HG03439 (cell line): ENCODE measurements around the gene NNMT.

Experiments
- ATAC-seq: cut with Tn5 transposase; IDR thresholded peaks from one replicate; pipeline ENCODE4 v1.9.1; 2021; ENCODE audit warnings: mild to moderate bottlenecking, moderate library complexity; ENCODE audit not compliant: unreplicated experiment

NNMT gene

DNA sequence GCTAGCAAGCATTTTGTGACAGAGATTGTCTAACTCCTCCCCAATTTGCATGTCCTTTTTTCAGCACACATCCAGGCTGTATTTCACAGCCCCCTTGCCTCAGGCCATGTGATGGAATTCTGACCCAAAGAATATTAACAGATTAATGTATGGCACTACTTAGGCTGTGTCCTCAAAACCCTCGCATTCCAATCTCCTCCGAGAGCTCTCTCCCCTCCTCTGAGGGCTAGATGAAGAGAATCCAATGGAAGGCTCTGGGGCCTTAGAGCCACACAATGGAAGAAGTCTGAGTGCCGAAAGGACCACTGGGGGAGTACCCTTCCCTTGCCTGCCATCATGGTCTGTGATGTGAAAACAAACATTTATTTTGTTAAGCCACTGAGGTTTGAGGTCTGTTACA is 13.7 kb upstream of the NNMT start:
- no peak for ATAC-seq

DNA sequence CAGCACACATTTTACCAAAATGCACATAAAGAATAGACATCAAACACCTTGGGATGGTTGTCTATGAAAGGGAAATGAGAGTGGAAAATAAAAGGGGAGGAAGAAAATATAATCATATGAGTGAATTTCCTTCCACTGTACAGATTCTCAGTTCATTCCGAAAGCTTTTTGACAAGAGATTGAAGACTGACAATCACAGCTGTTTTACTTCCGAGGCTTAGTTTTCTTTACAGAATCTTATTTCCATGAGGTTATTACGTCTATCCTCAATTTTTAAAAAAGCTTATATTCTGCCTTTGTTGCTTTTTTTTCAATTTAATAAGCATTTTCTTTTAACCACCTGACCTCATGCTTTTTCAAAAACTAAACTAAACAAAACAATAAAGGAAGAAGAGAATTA is 12.8 kb upstream of the NNMT start:
- ATAC-seq = no peak

DNA sequence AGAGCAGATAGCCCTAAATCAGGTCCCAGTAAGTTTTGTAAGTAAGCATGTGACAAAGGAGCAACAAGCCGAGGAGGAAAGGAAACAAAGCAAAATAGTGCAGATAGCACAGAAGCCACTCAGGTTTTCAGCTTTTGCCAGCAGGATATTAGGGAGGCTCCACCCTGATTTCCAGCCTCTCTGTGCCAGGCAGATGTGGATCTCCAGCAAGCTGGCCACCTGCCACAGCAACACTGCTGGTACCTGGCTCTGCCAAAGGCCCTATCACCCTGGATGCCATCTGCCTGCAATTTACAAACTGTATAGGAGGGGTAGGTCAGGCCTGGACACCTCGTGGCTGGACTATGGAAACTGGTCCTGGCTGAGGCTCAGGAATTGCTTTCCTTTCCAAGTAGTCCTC is 12.2 kb upstream of the NNMT start:
- no peak for ATAC-seq

DNA sequence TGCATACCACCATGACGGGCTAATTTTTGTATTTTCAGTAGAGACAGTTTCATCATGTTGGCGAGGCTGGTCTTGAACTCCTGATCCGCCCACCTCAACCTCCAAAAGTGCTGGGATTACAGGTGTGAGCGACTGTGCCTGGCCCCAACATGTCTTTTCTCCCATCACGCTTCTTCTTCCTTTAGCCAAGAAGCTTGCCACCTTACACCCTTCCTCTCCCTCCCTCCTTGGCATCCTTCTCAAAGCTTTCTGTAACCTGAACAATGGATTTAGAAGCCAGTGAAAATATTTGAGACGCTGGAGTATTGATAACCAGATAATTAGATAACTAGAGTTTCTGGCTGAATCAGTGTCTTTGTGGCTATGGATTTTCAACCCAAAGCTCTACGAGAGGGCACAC is 11.3 kb upstream of the NNMT start:
- ATAC-seq = no peak

DNA sequence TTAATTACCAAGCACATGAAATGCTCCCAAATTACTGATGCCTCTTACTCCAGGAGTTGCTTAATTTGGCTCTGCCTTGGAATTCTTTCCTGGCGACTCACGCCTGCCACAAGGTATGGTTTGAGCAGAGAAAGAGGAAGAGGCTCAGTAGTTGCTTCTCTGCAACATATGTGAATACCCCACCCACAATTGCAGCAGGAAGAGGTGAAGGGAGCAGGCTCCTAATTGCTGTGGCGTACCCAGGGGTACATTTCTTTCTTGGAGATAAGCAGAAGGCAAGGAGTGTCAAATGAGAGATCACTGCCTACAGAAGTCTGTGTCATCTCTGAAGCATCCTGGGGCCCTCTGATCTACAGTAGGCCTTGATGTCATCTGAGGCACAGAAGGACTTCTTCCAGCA is 10.6 kb upstream of the NNMT start:
- no peak for ATAC-seq

DNA sequence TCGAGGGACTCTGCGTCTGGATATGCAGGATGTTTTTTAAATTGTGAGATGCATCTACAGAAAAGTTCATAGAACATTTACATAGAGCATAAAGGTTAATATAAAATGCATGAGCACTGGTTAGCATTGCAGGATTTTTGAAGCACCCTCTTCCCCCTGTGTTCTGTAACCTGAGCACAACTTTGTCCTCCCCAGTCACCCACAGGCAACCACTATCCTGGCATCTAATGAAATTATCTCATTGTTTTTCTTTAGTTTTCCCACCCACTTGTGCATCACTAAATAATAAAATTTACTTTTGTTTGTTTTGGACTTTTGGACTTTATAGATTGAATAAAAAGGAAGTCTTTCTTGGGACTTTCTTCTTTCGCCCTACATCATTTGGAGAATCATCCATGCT is 10.0 kb upstream of the NNMT start:
- no peak for ATAC-seq

DNA sequence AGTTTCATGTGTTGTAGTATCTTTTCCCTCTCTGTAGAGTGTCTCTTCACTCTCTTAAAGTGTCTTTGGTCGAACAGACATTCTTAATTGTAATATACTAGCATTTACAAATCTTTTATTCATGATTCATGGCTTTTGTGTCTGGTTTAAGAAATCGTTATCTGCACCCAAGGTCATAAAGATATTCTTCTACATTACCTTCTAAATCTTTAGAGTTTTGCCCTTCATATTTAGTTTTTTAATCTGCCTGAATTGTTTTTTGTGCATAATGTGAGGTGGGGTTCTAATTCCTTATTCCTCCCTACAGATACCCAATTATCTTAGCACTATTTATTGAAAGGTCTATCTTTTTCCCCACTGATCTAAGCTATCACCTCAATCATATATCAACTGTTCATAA is 9.0 kb upstream of the NNMT start:
- no peak for ATAC-seq

DNA sequence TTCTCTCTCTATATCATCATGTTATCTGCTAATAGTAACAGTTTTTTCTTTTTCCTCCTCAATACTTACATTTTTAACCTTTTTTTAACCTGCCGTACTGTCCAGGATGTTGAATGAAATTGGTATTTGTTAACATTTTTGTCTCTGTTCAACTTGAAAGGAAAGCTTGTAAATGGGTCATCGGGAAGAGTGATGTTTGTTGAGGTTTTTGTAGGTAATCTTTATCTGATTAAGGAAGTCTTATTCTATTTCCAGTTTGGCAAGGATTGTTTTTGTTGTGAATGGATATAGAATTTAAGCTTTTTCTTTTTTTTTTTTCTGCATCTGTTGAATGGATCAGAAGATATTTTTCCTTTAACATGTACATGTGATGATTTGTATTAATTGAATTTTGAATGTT is 8.1 kb upstream of the NNMT start:
- ATAC-seq = no peak

DNA sequence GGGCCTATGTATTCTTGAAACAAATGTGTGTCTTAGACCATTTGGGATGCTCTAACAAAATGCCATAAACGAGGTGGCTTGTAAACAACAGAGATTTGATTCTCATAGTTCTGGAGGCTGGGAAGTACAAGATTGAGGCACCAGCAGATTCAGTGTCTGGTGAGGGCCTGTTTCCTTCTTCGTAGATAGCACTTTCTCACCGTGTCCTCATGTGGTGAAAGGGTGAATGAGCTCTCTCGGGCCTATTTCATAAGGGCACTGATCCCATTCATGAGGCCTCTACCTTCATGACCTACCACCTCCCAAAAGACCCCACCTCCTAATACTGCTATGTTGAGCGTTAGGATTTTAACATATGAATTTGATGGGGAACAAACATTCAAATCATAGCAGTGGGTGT is 6.4 kb upstream of the NNMT start:
- no peak for ATAC-seq

DNA sequence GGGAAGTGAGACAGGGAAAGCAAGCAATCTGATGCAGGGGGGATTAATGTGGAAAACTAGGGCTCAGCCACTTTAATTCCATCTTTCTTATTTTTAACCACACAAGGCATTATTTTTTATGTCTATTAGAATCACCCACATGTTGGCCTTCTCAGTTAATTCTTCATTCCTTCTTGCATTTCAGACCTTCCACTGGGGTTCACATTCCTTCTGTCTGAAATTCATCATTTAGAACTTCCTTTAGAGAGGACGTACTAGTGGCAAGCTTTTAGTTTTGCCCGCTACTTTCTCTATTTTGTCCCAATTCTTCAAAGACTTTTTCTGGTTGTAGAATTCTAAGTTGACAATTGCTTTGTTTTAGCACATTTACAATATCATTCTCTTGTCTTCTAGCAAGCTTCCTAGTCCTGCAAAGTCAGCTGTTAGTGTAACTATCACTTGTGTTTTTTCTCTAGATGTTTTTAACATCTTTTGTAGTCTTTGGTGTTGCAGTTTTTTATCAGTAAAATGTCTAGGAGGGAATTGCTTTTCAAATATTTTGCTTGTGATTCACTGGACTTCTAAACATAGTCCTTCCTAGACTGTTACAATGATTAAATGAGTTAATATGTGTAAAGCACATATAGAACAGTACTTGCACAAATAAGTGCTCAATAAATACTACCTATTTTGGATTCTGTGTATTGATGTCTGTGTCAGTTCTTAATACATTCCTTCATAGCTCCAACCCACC is 5.5 kb upstream of the NNMT start:
- no peak for ATAC-seq

DNA sequence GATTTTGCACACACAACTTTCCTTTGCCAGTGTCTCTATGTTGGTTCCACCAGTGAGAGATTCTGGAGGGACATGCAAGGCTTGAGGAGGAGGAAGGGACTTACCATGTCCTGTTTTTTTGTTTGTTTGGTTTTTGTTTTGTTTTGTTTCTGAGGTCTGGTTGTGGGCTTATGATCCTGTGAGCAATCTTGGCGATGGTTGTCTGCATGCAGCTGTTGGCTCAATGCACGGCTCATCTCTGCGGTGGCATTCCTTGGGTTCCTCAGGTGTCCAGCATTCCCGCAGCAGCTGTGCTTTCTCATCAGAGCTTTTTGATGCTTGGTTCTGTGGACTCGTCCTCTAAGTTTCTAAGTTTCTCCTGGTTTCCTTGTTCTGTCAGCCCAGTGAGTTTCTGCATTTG is 4.8 kb upstream of the NNMT start:
- ATAC-seq = no peak

DNA sequence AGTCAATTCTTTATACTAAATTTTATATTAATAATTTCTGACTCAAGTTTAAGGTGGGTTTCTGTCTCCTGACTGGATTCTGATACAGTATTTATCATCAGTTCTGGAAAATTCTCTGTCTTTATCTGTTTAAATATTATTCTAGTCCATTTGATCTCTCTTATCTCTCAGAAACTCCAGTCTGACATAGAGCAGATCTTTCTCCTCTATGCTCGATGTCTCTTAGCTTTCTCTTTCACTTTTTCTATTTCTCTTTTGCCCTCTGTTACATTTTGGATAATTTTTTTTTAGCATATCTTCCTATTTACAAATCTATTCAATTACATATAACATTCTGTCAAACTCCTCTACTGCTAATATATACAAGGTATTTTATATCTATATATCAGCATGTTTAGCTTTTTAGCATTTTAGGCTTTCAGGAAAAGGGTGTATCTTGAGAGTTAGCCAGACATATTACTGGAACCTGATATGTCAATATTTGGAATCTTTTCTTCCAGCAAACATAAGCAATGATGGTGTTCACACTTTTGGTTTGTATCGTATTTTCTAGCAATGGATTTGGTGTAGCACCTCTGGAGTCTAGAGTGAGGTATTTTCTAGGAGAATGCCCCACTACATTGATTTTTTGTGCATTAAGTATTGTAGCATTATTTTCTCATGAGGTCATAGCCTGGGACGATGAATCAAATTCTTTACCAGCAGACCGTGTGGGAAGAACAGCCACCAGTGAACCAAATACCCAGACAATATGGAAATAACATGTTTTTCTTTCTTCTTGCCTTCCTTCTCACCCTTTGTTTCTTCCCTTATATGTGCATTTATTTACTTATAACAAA is 4.1 kb upstream of the NNMT start:
- no peak for ATAC-seq

DNA sequence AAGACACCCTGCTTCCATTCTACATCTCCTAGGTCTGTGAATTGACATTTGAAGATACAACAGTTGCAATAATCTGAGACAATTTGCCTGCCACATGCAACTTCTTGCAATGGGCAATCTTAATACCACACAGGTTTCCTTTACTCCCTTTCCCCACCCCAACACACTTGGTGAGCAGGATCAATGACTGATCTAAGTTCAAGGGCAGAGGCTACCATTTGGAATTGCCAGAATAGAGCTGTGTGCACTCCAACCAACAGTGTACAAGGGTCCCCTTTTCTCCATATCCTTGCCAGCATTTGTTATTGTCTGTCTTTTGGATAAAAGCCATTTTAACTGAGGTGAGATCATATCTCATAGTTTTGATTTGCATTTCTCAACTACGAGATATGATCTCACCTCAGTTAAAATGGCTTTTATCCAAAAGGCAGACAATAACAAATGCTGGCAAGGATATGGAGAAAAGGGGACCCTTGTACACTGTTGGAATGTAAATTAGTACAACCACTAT is 2.9 kb upstream of the NNMT start:
- ATAC-seq = no peak

DNA sequence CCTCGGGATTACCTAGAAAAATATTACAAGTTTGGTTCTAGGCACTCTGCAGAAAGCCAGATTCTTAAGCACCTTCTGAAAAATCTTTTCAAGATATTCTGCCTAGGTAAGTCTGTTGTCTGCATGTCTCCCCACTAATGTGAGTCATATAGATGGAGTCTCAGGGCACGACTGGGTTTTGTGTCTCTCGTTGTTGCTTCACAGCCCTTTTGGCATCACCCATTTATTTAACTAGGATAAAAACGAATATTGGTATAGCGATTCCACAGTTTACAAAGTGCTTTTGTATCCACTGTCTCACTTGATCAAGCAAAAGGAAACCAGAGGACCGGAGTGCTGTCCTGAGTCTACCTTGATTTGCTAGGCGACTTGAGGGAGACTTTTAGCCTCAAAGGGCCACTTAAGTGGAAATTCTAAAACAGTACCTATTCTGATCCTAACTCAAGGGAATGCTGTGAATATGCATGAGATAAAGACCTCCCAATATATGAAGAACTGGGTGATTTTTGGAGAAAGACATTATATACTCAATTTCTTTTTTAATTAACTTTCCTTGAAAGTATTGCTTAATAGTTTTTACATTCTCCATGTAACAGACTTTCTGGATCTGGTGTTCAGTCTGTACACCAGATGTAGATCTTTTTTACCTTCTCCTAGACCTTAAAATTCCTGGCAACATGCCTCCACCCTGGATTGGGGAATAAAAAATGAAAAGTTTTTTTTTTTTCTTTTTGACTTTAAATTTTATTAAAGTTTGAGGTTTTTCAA is 590 bp downstream of the NNMT start:
- no peak for ATAC-seq

DNA sequence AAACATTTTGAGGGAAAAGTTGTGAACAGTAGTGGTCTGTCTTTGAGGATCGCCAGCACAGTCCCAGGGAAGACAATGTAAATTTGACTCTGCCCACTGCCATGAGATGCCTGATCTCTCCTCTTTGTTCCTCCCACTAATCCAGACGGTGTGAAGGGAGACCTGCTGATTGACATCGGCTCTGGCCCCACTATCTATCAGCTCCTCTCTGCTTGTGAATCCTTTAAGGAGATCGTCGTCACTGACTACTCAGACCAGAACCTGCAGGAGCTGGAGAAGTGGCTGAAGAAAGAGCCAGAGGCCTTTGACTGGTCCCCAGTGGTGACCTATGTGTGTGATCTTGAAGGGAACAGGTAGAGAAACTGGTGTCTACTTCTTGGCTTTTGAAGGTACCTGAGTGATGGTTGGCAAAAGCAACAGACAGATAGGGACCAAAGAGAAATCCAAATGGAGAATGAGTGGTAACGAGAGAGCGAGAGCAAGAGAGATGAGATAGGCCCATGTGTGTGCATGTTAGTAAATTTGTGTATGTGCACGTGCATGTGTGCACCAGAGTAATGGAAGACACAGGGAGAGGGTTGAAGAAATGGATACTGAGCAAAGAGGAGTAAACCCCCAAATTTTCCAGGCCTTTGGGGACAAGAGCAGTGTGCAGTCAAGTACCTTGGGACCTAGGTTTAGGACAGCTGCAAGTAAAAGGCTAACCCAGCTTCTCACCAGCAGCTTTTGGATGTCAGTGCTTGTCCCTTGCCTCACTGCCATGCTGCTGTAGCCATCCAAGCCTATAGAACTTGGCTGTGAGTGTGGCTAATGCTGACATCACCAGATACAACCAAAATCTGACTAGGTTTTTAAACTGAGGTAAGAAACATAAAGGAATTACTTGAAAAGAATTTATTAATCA is 1.9 kb downstream of the NNMT start:
- ATAC-seq = no peak

DNA sequence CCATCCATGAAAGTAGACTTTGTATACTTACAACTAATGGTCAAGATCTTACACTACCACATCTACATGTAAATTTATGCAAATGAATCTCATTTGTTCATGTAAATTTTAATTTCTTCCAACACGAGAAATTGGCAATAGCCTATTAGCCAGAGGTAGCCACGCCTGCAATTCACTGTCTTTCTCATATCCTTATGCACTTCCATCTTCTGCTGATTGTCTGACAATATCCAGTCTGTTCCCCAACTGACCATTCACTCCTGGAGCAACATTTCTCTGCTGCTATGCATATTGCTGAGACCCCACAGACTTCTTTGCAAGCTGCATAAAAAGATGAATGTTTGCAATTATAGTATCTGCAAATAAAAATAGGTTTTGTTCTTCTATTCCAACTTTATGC is 2.5 kb downstream of the NNMT start:
- ATAC-seq = no peak

DNA sequence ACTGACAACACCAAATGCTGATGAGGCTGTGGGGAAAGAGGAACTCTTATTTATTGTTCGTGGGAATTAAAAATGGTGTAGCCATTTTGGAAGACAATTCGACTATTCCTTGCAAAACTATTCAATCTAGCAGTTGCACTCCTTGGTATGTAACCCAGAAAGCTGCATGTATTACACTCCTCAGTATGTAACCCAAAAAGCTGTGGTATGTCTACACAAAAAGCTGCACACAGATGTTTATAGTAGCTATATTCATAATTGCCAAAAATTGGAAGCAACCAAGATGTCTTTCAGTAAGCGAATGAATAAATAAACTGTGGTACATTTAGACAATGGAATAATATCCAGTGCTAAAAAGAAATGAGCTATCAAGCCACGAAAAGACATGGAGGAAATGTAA is 4.9 kb downstream of the NNMT start:
- no peak for ATAC-seq

DNA sequence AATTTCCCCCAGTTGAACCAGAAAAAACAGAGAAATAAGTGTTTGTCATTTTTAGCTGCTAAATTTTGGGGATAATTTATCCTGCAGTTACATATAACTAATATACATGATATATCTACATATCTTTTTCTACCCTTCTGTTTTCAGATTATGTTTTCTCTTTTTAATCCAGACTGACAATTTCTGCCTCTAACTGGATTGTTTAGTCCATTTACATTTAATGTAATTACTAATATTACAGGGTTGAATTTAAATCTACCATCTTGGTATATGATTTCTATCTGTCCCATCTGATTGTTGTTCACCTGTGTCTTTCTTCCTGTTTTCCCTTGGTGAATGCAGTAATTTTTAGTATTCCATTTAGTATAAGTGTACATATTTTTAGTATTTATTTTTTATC is 5.7 kb downstream of the NNMT start:
- no peak for ATAC-seq

DNA sequence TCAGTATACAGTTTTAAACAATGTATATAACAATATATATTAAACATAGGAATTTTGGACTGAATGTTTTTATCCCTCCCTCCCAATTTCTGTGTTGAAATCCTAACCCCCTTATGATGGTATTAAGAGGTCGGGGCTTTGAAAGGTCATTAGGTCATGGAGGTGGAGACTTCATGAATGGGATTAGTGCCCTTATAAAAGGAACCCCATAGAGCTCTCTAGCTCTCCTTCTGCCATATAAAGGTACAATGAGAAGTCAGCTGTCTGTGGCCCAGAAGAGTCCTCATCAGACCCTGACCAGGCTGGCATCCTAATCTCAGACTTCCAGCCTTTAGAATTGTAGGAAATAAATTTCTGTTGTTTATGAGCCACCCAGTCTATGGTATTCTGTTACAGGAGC is 6.5 kb downstream of the NNMT start:
- no peak for ATAC-seq

DNA sequence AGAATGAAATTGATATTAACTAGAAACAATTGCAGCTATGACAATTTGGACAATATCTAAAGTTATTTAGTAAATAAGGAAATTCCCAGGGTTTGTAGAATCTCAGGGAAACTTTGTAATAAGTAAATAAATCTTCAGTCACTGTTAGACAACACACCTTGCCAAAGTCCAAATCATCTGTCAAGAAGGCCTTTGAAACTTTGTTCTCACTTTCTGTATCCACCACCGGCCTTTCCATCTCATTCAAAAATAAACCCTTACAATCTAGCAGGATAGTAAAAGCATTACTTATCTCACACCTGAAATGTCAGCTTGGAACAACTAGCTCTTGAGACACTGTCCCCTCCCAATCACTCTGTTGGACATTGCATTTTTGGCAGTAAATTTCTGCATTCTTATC is 7.9 kb downstream of the NNMT start:
- ATAC-seq = no peak

DNA sequence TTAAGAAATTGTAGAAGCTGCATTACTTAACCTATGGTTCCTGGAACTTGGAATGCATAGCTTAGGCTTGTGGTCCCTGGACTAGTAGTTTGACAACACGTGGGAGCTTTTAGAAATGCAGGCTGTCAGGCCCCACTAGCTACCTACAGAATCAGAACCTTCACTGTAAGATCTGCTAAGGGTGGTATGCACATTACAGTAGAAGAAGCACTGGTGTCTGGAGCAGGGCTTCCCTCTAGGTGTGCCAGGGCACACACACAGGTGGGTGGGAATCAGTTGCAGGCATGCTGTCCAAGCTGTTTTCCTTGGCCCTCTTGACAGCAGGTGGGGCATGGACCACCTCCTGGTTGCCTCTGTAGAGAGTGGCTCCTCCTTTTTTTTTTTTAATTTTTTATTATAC is 8.8 kb downstream of the NNMT start:
- ATAC-seq = no peak
